Neural cell (in vitro differentiated cells): ENCODE data around the gene PARD3B. TPM values are rescaled to one million over a fixed set of nuclear protein-coding genes. Genes with fewer than 3 reads are reported as not detected.
A peak's percentile ranks its signal among the peaks of the same experiment; 100 is the strongest.

ENCODE experiments used
- H2AFZ ChIP-seq: fragments of 200-600, 300-800 bp; sonication (generic), shearing (Covaris generic); 2 replicates; pipeline ENCODE4 v1.6.0; 2014; ENCODE audit warnings: low read depth, mild to moderate bottlenecking, antibody characterized with exemption, low read length, moderate library complexity
- H3F3A ChIP-seq: fragments of 200-600 bp; shearing (Covaris generic); 2 replicates; pipeline ENCODE4 v1.6.1; 2016; ENCODE audit warnings: mild to moderate bottlenecking, moderate library complexity, mixed read lengths, antibody characterized with exemption, low read length; ENCODE audit not compliant: insufficient read depth, poor library complexity, severe bottlenecking
- H3K27ac ChIP-seq: fragments of 200-600, 300-800 bp; sonication (generic), shearing (Covaris generic); 2 replicates; pipeline ENCODE4 v1.5.1; 2014; ENCODE audit warnings: mild to moderate bottlenecking, low read length, moderate library complexity
- H3K27me3 ChIP-seq: fragments of 300-800, 200-600 bp; sonication (generic), shearing (Covaris generic); 2 replicates; pipeline ENCODE4 v1.6.0; 2014; ENCODE audit warnings: mild to moderate bottlenecking, low read depth, low read length, moderate library complexity; ENCODE audit not compliant: insufficient read depth
- H3K36me3 ChIP-seq: fragments of 300-800, 200-600 bp; sonication (generic), shearing (Covaris generic); 2 replicates; pipeline ENCODE4 v1.5.1; 2014; ENCODE audit warnings: mild to moderate bottlenecking, antibody characterized with exemption, low read length, moderate library complexity; ENCODE audit not compliant: insufficient read depth
- H3K4me2 ChIP-seq: fragments of 300-800, 200-600 bp; sonication (generic), shearing (Covaris generic); 2 replicates; pipeline ENCODE4 v1.6.0; 2014; ENCODE audit warnings: mild to moderate bottlenecking, low read length
- H3K4me3 ChIP-seq: fragments of 300-800, 200-600 bp; sonication (generic), shearing (Covaris generic); 2 replicates; pipeline ENCODE4 v1.5.1; 2014; ENCODE audit warnings: mild to moderate bottlenecking, low read length, moderate library complexity
- H3K79me2 ChIP-seq: fragments of 200-600 bp; shearing (Covaris generic); replicated peaks from 2 replicates; pipeline ENCODE4 v1.6.0; 2014; ENCODE audit warnings: mild to moderate bottlenecking, low read length, moderate library complexity; ENCODE audit not compliant: insufficient read depth
- H3K9ac ChIP-seq: fragments of 300-800, 200-600 bp; sonication (generic), shearing (Covaris generic); 2 replicates; pipeline ENCODE4 v1.6.1; 2016; ENCODE audit warnings: mild to moderate bottlenecking, low read length, mixed read lengths
- H3K9me2 ChIP-seq: fragments of 200-600 bp; shearing (Covaris generic); 2 replicates; pipeline ENCODE4 v1.6.1; 2016; ENCODE audit warnings: mild to moderate bottlenecking, low read length, mixed read lengths; ENCODE audit not compliant: insufficient read depth
- H3K9me3 ChIP-seq: fragments of 200-600, 300-800 bp; sonication (generic), shearing (Covaris generic); 2 replicates; pipeline ENCODE4 v1.6.1; 2016; ENCODE audit warnings: mild to moderate bottlenecking, mixed run types, low read length, moderate library complexity, mixed read lengths
- H4K20me1 ChIP-seq: fragments of 200-600 bp; shearing (Covaris generic); 2 replicates; pipeline ENCODE4 v1.6.1; 2016; ENCODE audit warnings: mild to moderate bottlenecking, mixed run types; ENCODE audit not compliant: insufficient read depth
- EZH2 ChIP-seq: fragments of 200-600, 300-800 bp; shearing (Covaris generic), sonication (generic); IDR thresholded peaks from 2 replicates; pipeline ENCODE4 v1.6.1; 2014; ENCODE audit warnings: antibody characterized with exemption, low read length, borderline replicate concordance, mild to moderate bottlenecking; ENCODE audit not compliant: insufficient read depth, poor library complexity, severe bottlenecking
- POLR2AphosphoS5 ChIP-seq: IDR thresholded peaks from 2 replicates; pipeline ENCODE4 v1.6.1; 2012
- RAD21 ChIP-seq: fragments of 450-650 bp; conservative IDR thresholded peaks from 2 replicates; pipeline ENCODE4 v1.6.1; 2014; ENCODE audit warnings: antibody characterized with exemption, mild to moderate bottlenecking, moderate library complexity
- SMC3 ChIP-seq: fragments of 450-650 bp; conservative IDR thresholded peaks from 2 replicates; pipeline ENCODE4 v1.6.1; 2014; ENCODE audit warnings: antibody characterized with exemption, mild to moderate bottlenecking, moderate library complexity; ENCODE audit not compliant: poor library complexity
- TAF1 ChIP-seq: IDR thresholded peaks from 2 replicates; pipeline ENCODE4 v1.6.1; 2012; ENCODE audit warnings: low read depth
- polyA plus RNA-seq: library from polyadenylated mRNA; depleted of rRNA; stranded (reverse); fragments of >200 nt; gene quantifications from 2 replicates; pipeline ENCODE4 v1.2.3, GENCODE V29; 2014
- TF ChIP-seq, protein P1 (sequence below): fragments of 450-650 bp; IDR thresholded peaks from 2 replicates; pipeline ENCODE4 v1.5.1; 2014; ENCODE audit warnings: antibody characterized with exemption, mild to moderate bottlenecking, moderate library complexity; ENCODE audit not compliant: poor library complexity, severe bottlenecking
- TF ChIP-seq, protein P2 (sequence below): IDR thresholded peaks from 2 replicates; pipeline ENCODE4 v1.6.1; 2012; ENCODE audit warnings: borderline replicate concordance

The PARD3B gene
- polyA plus RNA-seq, 1 donor from 2014 or later = 0.54 TPM

DNA sequence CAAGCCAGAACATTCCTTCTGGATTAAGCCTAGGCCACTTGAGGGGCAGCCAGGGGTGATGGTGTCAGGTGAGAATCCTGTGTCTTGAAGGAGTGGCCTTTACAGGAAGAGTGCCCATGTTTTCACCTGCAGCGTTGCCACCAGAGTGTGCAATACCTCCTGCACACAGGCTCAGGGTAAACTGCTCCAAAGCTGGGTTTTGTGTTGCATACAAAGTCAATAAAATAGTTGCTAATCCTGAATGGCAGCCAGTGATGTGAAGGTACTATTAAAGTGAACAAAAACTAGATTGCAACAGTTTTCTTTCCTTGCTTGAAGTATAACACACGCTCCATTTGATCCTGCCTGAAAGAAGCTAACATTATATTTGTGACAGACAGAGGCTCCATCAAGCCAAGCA is 1072.6 kb downstream of the PARD3B start:
- Histone ChIP-seq H3K27me3 (no peaks in the 10 kb centered on the region), H3K4me2 (peak overlapping the region; percentile 16), H4K20me1 (no peaks in the 10 kb centered on the region), H3K36me3 (no peaks in the 10 kb centered on the region), H3K9me2 (no peaks in the 10 kb centered on the region), H3K9ac (no peak overlapping the region), H3K9me3 (no peaks in the 10 kb centered on the region), H3K4me3 (no peak overlapping the region), H3F3A (peaks cover 4% of the 10 kb centered on the region), H3K27ac (no peak overlapping the region), H2AFZ (no peak overlapping the region), H3K79me2 (no peaks in the 10 kb centered on the region)
- TF ChIP-seq TAF1 (no peak), EZH2 (no peak), POLR2AphosphoS5 (no peak), SMC3 (no peak), RAD21 (no peak)
- TF ChIP-seq, protein P1, sequence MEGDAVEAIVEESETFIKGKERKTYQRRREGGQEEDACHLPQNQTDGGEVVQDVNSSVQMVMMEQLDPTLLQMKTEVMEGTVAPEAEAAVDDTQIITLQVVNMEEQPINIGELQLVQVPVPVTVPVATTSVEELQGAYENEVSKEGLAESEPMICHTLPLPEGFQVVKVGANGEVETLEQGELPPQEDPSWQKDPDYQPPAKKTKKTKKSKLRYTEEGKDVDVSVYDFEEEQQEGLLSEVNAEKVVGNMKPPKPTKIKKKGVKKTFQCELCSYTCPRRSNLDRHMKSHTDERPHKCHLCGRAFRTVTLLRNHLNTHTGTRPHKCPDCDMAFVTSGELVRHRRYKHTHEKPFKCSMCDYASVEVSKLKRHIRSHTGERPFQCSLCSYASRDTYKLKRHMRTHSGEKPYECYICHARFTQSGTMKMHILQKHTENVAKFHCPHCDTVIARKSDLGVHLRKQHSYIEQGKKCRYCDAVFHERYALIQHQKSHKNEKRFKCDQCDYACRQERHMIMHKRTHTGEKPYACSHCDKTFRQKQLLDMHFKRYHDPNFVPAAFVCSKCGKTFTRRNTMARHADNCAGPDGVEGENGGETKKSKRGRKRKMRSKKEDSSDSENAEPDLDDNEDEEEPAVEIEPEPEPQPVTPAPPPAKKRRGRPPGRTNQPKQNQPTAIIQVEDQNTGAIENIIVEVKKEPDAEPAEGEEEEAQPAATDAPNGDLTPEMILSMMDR = no peak
- TF ChIP-seq, protein P2, sequence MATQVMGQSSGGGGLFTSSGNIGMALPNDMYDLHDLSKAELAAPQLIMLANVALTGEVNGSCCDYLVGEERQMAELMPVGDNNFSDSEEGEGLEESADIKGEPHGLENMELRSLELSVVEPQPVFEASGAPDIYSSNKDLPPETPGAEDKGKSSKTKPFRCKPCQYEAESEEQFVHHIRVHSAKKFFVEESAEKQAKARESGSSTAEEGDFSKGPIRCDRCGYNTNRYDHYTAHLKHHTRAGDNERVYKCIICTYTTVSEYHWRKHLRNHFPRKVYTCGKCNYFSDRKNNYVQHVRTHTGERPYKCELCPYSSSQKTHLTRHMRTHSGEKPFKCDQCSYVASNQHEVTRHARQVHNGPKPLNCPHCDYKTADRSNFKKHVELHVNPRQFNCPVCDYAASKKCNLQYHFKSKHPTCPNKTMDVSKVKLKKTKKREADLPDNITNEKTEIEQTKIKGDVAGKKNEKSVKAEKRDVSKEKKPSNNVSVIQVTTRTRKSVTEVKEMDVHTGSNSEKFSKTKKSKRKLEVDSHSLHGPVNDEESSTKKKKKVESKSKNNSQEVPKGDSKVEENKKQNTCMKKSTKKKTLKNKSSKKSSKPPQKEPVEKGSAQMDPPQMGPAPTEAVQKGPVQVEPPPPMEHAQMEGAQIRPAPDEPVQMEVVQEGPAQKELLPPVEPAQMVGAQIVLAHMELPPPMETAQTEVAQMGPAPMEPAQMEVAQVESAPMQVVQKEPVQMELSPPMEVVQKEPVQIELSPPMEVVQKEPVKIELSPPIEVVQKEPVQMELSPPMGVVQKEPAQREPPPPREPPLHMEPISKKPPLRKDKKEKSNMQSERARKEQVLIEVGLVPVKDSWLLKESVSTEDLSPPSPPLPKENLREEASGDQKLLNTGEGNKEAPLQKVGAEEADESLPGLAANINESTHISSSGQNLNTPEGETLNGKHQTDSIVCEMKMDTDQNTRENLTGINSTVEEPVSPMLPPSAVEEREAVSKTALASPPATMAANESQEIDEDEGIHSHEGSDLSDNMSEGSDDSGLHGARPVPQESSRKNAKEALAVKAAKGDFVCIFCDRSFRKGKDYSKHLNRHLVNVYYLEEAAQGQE = no peak

- H3K9ac ChIP-seq = no peak overlapping the region
- TF ChIP-seq, protein P1 = no peak
- TF ChIP-seq EZH2 (no peak), SMC3 (no peak), TAF1 (no peak)
- no peaks in the 10 kb centered on the region for H3K9me3 ChIP-seq
- peaks cover 4% of the 10 kb centered on the region for H3F3A ChIP-seq
- H2AFZ ChIP-seq = no peak overlapping the region
- H3K36me3 ChIP-seq = no peaks in the 10 kb centered on the region
- no peaks in the 10 kb centered on the region for H3K79me2 ChIP-seq
- H4K20me1 ChIP-seq = no peaks in the 10 kb centered on the region
- H3K27ac ChIP-seq = no peak overlapping the region
- no peak overlapping the region for H3K4me2 ChIP-seq
- H3K27me3 ChIP-seq = no peaks in the 10 kb centered on the region
- no peaks in the 10 kb centered on the region for H3K9me2 ChIP-seq
- no peak overlapping the region for H3K4me3 ChIP-seq
Observed at GRCh38 chr2:205619600-205619999, 1074.3 kb downstream of the PARD3B start.
